Choroid plexus epithelial cell (primary cell): ENCODE measurements around the gene C4B.
"Not testable (repeated sequence)": the region's sequence is repeated elsewhere in the genome, so short reads cannot be mapped to it uniquely, and the experiment has no call there.

Experiments
- DNase-seq: peaks from one replicate; pipeline ENCODE4 v3.0.0-alpha.2; 2010; ENCODE audit warnings: low read depth
- H3K4me3 ChIP-seq: 2 replicates; pipeline ENCODE4 v1.5.1; 2011; ENCODE audit warnings: low read depth, mild to moderate bottlenecking, control low read depth, low read length, moderate library complexity

Gene C4B

DNA sequence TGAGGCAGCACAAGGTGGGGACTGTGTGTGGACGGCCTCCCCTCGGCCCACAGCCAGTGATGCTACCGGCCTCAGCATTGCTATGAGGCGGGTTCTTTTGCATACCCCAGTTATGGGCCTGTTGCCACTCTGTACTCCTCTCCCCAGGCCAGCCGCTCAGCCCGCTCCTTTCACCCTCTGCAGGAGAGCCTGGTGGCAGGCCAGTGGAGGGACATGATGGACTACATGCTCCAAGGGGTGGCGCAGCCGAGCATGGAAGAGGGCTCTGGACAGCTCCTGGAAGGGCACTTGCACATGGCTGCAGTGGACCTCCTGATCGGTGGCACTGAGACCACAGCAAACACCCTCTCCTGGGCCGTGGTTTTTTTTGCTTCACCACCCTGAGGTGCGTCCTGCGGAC, 7.5 kb upstream of the C4B start:
- DNase-seq = not testable (repeated sequence)

DNA sequence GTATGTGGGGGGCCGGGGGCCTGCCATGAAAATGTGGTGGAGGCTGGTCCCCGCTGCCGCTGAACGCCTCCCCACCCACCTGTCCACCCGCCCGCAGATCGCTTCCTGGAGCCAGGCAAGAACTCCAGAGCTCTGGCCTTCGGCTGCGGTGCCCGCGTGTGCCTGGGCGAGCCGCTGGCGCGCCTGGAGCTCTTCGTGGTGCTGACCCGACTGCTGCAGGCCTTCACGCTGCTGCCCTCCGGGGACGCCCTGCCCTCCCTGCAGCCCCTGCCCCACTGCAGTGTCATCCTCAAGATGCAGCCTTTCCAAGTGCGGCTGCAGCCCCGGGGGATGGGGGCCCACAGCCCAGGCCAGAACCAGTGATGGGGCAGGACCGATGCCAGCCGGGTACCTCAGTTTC, 6.6 kb upstream of the C4B start:
- H3K4me3 ChIP-seq, DNase-seq: not testable (repeated sequence)

More for the DNA sequence above, 7.5 kb upstream of the C4B start:
- H3K4me3 ChIP-seq = not testable (repeated sequence)

- not testable (repeated sequence) for H3K4me3 ChIP-seq, DNase-seq
Observed at GRCh38 chr6:32008616-32009015, 6.0 kb upstream of the C4B start.

GRCh38 chr6:32009537-32009936, 5.1 kb upstream of the C4B start:
- not testable (repeated sequence) for DNase-seq, H3K4me3 ChIP-seq

GRCh38 chr6:32010856-32011530, 3.6 kb upstream of the C4B start:
- DNase-seq, H3K4me3 ChIP-seq: not testable (repeated sequence)

- not testable (repeated sequence) for H3K4me3 ChIP-seq
- DNase-seq = peak; percentile 4
Observed at GRCh38 chr6:32012941-32013617, 1.5 kb upstream of the C4B start.

- H3K4me3 ChIP-seq = not testable (repeated sequence)
Observed at GRCh38 chr6:32013738-32014137, 857 bp upstream of the C4B start.

DNA sequence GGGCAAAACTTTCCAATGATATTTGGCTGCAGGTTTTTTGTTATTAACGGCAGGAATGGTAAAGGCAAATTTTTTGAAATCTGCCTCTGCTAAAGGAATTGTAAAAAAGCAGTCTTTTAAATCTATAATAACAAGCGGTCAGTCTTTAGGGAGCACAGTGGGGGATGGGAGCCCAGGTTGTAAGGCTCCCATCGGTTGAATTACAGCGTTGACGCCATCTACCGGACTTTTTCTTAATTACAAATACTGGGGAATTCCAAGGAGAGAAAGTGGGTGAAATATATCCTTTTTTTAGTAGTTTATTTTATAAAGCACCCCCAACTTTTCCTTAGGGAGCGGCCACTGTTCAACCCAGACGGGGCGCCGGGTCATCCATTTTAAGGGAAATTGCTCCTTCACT, 7.5 kb downstream of the C4B start:
- not testable (repeated sequence) for DNase-seq, H3K4me3 ChIP-seq

More at GRCh38 chr6:32013738-32014137, 857 bp upstream of the C4B start:
- DNase-seq = not testable (repeated sequence)

DNA sequence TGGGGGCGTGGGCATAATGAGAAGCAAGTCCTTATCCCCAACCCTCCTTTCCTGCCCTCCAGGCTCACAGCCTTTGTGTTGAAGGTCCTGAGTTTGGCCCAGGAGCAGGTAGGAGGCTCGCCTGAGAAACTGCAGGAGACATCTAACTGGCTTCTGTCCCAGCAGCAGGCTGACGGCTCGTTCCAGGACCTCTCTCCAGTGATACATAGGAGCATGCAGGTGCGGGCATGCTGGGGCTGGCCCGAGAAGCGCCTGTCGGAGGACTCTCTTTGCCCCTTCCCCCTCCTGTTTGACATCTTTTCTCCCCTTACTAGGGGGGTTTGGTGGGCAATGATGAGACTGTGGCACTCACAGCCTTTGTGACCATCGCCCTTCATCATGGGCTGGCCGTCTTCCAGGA, 14.0 kb downstream of the C4B start:
- not testable (repeated sequence) for H3K4me3 ChIP-seq, DNase-seq

GRCh38 chr6:32029553-32029952, 15.0 kb downstream of the C4B start:
- H3K4me3 ChIP-seq, DNase-seq: not testable (repeated sequence)

GRCh38 chr6:32035283-32036013, 20.9 kb downstream of the C4B start:
- not testable (repeated sequence) for H3K4me3 ChIP-seq, DNase-seq

DNA sequence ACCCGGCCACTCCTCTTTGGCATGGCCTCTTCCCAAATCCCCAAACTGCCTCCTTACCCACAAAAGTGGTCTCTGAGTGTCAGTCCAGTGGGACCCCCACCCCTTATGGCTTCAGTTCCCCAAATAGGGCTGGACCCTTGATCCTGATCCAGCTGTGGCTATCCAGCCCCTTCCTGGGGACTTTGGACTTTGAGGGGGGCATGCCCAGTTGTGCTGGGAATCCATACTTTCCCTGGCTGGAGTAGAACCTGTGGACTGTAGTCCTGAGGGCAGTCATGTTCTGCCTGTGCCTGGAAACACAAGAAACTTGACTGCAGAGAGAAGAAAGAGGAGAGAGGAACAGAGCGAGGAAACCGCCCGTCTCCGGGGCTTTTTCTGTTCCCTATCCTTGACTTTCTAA, 22.5 kb downstream of the C4B start:
- DNase-seq, H3K4me3 ChIP-seq: not testable (repeated sequence)

DNA sequence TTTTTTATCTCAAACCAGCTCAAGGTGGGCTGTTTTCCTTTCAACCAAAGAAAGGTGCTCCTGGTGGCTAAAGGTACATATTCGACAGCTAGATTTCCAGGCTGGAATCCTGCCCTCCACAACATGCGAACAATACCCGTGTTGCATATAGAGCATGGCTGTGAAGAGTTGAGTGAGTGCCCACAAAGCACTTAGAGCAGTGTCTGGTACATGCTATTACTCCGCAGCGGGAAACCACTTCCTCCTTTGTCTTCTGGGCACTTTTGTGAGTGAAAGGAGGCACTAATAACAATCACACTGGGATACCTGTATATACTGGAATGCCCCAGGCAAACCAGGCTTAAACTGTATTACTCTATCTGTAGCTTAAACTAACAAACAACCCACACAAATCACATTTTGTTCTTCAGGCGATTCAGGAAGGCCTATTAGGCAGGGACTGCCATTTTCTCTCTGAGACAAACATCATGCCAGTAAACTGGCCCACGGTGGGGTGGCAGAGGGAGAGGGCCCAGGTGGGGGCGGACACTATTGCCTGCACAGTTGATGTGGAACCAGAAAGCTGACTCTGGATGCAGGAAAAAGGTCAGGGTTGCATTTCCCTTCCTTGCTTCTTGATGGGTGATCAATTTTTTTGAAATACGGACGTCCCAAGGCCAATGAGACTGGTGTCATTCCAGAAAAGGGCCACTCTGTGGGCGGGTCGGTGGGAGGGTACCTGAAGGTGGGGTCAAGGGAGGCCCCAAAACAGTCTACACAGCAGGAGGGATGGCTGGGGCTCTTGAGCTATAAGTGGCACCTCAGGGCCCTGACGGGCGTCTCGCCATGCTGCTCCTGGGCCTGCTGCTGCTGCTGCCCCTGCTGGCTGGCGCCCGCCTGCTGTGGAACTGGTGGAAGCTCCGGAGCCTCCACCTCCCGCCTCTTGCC, 23.3 kb downstream of the C4B start, which contains the start of gene CYP21A2:
Gene CYP21A2, plus strand, starts transcription at position 818 of the 927 bp plus-strand sequence. Its CDS starts 8 bp downstream, at position 826.
- not testable (repeated sequence) for DNase-seq, H3K4me3 ChIP-seq

GRCh38 chr6:32038878-32039277, 24.3 kb downstream of the C4B start:
- not testable (repeated sequence) for DNase-seq, H3K4me3 ChIP-seq

GRCh38 chr6:32039321-32040274, 25.0 kb downstream of the C4B start:
- H3K4me3 ChIP-seq, DNase-seq: not testable (repeated sequence)

- not testable (repeated sequence) for H3K4me3 ChIP-seq, DNase-seq
Observed at GRCh38 chr6:32040299-32041049, 25.9 kb downstream of the C4B start.

GRCh38 chr6:32041050-32041321, 26.4 kb downstream of the C4B start:
- H3K4me3 ChIP-seq, DNase-seq: not testable (repeated sequence)
